Karpas-422 (cell line): ENCODE results near the gene ELOA. TPM values are rescaled to one million over a fixed set of nuclear protein-coding genes. Genes with fewer than 3 reads are reported as not detected.

Experiments used
- DNase-seq: peaks from one replicate; pipeline ENCODE4 v3.0.0-alpha.2; 2015
- H2AFZ ChIP-seq: fragments of 200-600 bp; sonication (generic); 2 replicates; pipeline ENCODE4 v1.6.1; 2014; ENCODE audit warnings: antibody characterized with exemption, low read length, mixed read lengths
- H3K27ac ChIP-seq: fragments of 200-600 bp; sonication (generic); 2 replicates; pipeline ENCODE4 v1.5.1; 2014; ENCODE audit warnings: mild to moderate bottlenecking, low read length, moderate library complexity
- H3K27me3 ChIP-seq: fragments of 200-600 bp; sonication (generic); 2 replicates; pipeline ENCODE4 v1.6.1; 2014; ENCODE audit warnings: low read length, mixed read lengths
- H3K36me3 ChIP-seq: fragments of 200-600 bp; sonication (generic); 2 replicates; pipeline ENCODE4 v1.6.1; 2014; ENCODE audit warnings: low read length, mixed read lengths; ENCODE audit not compliant: insufficient read depth
- H3K4me1 ChIP-seq: fragments of 200-600 bp; sonication (generic); 2 replicates; pipeline ENCODE4 v1.6.1; 2014; ENCODE audit warnings: mild to moderate bottlenecking, low read length, mixed read lengths
- H3K4me2 ChIP-seq: fragments of 200-600 bp; sonication (generic); 2 replicates; pipeline ENCODE4 v1.6.1; 2014; ENCODE audit warnings: low read length, low read depth, mild to moderate bottlenecking; ENCODE audit not compliant: poor library complexity, severe bottlenecking
- H3K4me3 ChIP-seq: fragments of 200-600 bp; sonication (generic); 2 replicates; pipeline ENCODE4 v1.5.1; 2014; ENCODE audit warnings: mild to moderate bottlenecking, antibody characterized with exemption, low read length, mixed read lengths
- H3K79me2 ChIP-seq: fragments of 200-600 bp; sonication (generic); 2 replicates; pipeline ENCODE4 v1.6.1; 2014; ENCODE audit warnings: mild to moderate bottlenecking, low read length, mixed read lengths
- H3K9ac ChIP-seq: fragments of 200-600 bp; sonication (generic); 2 replicates; pipeline ENCODE4 v1.6.0; 2014; ENCODE audit warnings: low read length
- H3K9me2 ChIP-seq: fragments of 200-600 bp; sonication (generic), shearing (Covaris generic); replicated peaks from 2 replicates; pipeline ENCODE4 v1.6.0; 2014; ENCODE audit warnings: mild to moderate bottlenecking, low read length, moderate library complexity; ENCODE audit not compliant: insufficient read depth
- H3K9me3 ChIP-seq: fragments of 300-700, 200-600 bp; sonication (generic); 2 replicates; pipeline ENCODE4 v1.6.1; 2014; ENCODE audit warnings: low read length, mixed read lengths
- H4K20me1 ChIP-seq: fragments of 200-600 bp; sonication (generic); 2 replicates; pipeline ENCODE4 v1.6.1; 2014; ENCODE audit warnings: mild to moderate bottlenecking, antibody characterized with exemption, low read length, low read depth; ENCODE audit not compliant: insufficient read depth
- total RNA-seq: library from RNA; depleted of rRNA; stranded (reverse); fragments of >200 nt; shearing (Covaris generic); gene quantifications from 2 replicates; pipeline ENCODE4 v1.2.3, GENCODE V29; 2014; ENCODE audit warnings: low replicate concordance; rRNA removed

ELOA gene
- 14.6 and 16.9 TPM in 2 replicates for total RNA-seq

DNA sequence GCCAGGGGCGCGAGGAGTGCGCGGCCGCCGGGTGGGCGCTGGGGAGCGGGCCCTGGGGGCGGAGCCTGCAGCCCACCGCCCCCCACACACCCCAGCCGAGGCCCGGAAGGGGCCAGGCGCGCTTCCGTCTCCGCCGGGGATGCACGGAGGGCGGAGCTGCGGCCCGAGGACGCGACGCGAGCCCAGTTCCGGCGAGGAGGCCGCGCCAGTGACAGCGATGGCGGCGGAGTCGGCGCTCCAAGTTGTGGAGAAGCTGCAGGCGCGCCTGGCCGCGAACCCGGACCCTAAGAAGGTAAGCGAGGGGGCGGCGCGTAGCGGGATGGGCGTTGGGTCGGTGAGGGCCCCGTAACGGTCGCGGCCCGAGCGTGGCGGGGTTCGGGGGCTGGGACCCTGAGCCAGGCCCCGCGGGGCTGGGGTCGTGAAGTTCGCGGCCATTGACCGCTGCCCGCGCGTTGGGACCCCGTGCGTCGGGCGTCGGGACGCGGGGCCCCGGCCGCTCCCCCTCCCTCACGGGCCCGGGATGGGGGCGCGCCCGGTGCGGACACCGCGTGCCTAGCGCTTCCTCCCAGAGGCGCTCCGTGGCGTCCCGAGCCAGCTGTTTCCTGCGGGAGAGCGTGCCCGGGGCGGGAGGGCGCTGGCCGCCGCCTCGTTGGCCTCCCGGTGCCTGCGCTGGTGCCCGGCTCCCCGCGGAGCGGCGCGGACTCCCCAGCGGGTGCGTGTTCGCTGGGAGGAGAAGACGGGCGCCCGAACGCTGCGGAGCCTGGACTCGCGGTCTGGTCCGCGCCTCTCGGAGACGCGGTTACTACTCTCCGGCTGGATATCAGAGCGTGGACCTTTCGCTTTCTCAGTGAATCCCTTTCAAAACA, at the start of gene ELOA:
TSS of gene ELOA (plus strand) at position 185 of the 866 bp plus-strand sequence. CDS start at position 218, 33 bp downstream.
- Histone ChIP-seq H3K9ac (peak within 1 kb of the TSS; percentile 96), H3K4me3 (peak within 1 kb of the TSS; percentile 90), H3K27ac (peak within 1 kb of the TSS; percentile 36; the same call in 1 of the 2 replicates), H3K79me2 (peaks cover 52% of the 10 kb centered on the region), H2AFZ (peak within 1 kb of the TSS; percentile 92), H3K36me3 (no peaks in the 10 kb centered on the region; the same call in 1 of the 2 replicates), H3K9me3 (no peaks in the 10 kb centered on the region), H3K4me2 (peak within 1 kb of the TSS; percentile 97), H3K4me1 (peaks cover 43% of the 10 kb centered on the region), H3K27me3 (no peaks in the 10 kb centered on the region), H4K20me1 (peaks cover 27% of the 10 kb centered on the region; the same call in 1 of the 2 replicates), H3K9me2 (no peaks in the 10 kb centered on the region)
- DNase-seq: peak; percentile 93

DNA sequence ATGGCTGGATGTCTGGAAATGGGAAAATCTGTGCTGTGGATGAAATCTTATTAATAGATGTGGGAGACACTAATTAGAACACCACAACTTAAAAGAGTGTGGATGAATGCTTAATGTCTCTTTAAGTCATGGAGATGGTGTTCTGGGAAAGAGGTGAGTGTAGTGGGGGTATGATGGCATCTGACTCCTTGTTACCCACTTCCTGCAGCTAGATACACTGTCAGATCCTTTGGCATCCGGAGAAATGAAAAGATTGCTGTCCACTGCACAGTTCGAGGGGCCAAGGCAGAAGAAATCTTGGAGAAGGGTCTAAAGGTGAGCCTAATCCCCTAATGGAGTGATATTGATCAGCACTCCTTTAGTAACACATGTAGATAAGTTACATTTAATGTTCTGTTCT, 49.7 kb upstream of the ELOA start:
- Histone ChIP-seq H4K20me1 (peaks cover 64% of the 10 kb centered on the region), H3K9me3 (0 out of 2 replicates have a peak, but pooled peaks cover 3% of the 10 kb centered on the region), H3K4me3 (peak overlapping the region; percentile 80), H3K4me1 (peaks cover 26% of the 10 kb centered on the region), H3K27ac (no peak overlapping the region), H3K79me2 (peaks cover 65% of the 10 kb centered on the region), H3K9ac (peak overlapping the region; percentile 90; the same call in 1 of the 2 replicates), H3K9me2 (no peaks in the 10 kb centered on the region), H3K27me3 (no peaks in the 10 kb centered on the region), H3K4me2 (peak overlapping the region; percentile 83), H2AFZ (no peak overlapping the region), H3K36me3 (peaks cover 63% of the 10 kb centered on the region)
- no peak for DNase-seq

- H3K4me1 ChIP-seq: peaks cover 26% of the 10 kb centered on the region
- H3K27me3 ChIP-seq: no peaks in the 10 kb centered on the region
- H3K9ac ChIP-seq: no peak overlapping the region
- H2AFZ ChIP-seq: no peak overlapping the region
- H3K79me2 ChIP-seq: peaks cover 71% of the 10 kb centered on the region
- 0 out of 2 replicates have a peak, but pooled peaks cover 3% of the 10 kb centered on the region for H3K9me3 ChIP-seq
- H4K20me1 ChIP-seq: peaks cover 70% of the 10 kb centered on the region
- no peak overlapping the region for H3K4me3 ChIP-seq
- peak overlapping the region; percentile 83 for H3K4me2 ChIP-seq
- H3K27ac ChIP-seq: no peak overlapping the region
- no peak for DNase-seq
- no peaks in the 10 kb centered on the region for H3K9me2 ChIP-seq
- peaks cover 70% of the 10 kb centered on the region for H3K36me3 ChIP-seq
Measured at GRCh38 chr1:23694371-23694770, 48.9 kb upstream of the ELOA start.

GRCh38 chr1:23695667-23696066, 47.6 kb upstream of the ELOA start:
- DNase-seq: no peak

GRCh38 chr1:23696335-23696989, 46.8 kb upstream of the ELOA start:
- Histone ChIP-seq H3K4me1 (peaks cover 26% of the 10 kb centered on the region), H3K4me2 (no peak overlapping the region), H3K4me3 (no peak overlapping the region), H3K9me3 (no peaks in the 10 kb centered on the region), H3K36me3 (peaks cover 86% of the 10 kb centered on the region), H3K27me3 (no peaks in the 10 kb centered on the region), H3K9me2 (no peaks in the 10 kb centered on the region), H2AFZ (no peak overlapping the region), H4K20me1 (peaks cover 83% of the 10 kb centered on the region), H3K27ac (no peak overlapping the region), H3K79me2 (peaks cover 74% of the 10 kb centered on the region), H3K9ac (no peak overlapping the region)
- no peak for DNase-seq

More at GRCh38 chr1:23695667-23696066, 47.6 kb upstream of the ELOA start:
- Histone ChIP-seq H3K27ac (no peak overlapping the region), H3K4me3 (no peak overlapping the region), H3K9ac (no peak overlapping the region), H3K4me1 (peaks cover 26% of the 10 kb centered on the region), H3K9me3 (0 out of 2 replicates have a peak, but pooled peaks cover 2% of the 10 kb centered on the region), H2AFZ (no peak overlapping the region), H3K9me2 (no peaks in the 10 kb centered on the region), H3K4me2 (peak overlapping the region; percentile 8), H3K79me2 (peaks cover 74% of the 10 kb centered on the region), H3K27me3 (no peaks in the 10 kb centered on the region), H3K36me3 (peaks cover 81% of the 10 kb centered on the region), H4K20me1 (peaks cover 78% of the 10 kb centered on the region)

DNA sequence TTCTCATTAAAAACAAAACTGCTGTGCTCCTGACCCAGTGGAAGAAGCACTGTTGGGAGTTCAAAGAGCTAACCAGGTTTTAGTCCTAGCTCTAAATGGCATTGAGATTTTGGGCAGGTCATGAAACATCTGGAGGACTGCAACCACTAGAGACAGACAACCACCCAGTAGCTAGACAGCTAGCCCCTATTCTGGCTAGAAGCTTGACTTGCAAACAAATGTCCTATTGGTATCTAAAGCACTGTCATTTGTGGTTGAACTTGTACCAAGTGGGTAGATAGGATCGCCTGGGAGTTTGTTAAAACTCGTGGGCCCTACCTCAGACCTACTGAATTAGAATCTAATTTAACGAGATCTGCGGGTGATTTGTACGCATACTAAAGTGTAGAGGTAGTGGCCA, 44.8 kb upstream of the ELOA start:
- H2AFZ ChIP-seq: no peak overlapping the region
- H3K36me3 ChIP-seq: peaks cover 80% of the 10 kb centered on the region

GRCh38 chr1:23699280-23700179, 43.7 kb upstream of the ELOA start:
- no peaks in the 10 kb centered on the region for H3K9me3 ChIP-seq
- H3K9me2 ChIP-seq: no peaks in the 10 kb centered on the region
- no peak overlapping the region for H3K9ac ChIP-seq
- no peak for DNase-seq
- H4K20me1 ChIP-seq: peaks cover 61% of the 10 kb centered on the region
- peaks cover 69% of the 10 kb centered on the region for H3K36me3 ChIP-seq
- H2AFZ ChIP-seq: no peak overlapping the region
- H3K79me2 ChIP-seq: peaks cover 45% of the 10 kb centered on the region
- no peak overlapping the region for H3K4me2 ChIP-seq
- H3K4me3 ChIP-seq: no peak overlapping the region
- no peak overlapping the region for H3K27ac ChIP-seq
- H3K27me3 ChIP-seq: no peaks in the 10 kb centered on the region
- H3K4me1 ChIP-seq: peaks cover 5% of the 10 kb centered on the region

More for the DNA sequence above, 44.8 kb upstream of the ELOA start:
- peaks cover 16% of the 10 kb centered on the region for H3K4me1 ChIP-seq
- H3K4me2 ChIP-seq: no peak overlapping the region
- no peaks in the 10 kb centered on the region for H3K27me3 ChIP-seq
- peaks cover 69% of the 10 kb centered on the region for H4K20me1 ChIP-seq
- H3K79me2 ChIP-seq: peaks cover 55% of the 10 kb centered on the region
- no peaks in the 10 kb centered on the region for H3K9me3 ChIP-seq
- no peak for DNase-seq
- no peaks in the 10 kb centered on the region for H3K9me2 ChIP-seq
- H3K4me3 ChIP-seq: no peak overlapping the region
- H3K27ac ChIP-seq: no peak overlapping the region
- H3K9ac ChIP-seq: no peak overlapping the region
